ENCODE measurements around the gene SNCA.

The SNCA gene

DNA sequence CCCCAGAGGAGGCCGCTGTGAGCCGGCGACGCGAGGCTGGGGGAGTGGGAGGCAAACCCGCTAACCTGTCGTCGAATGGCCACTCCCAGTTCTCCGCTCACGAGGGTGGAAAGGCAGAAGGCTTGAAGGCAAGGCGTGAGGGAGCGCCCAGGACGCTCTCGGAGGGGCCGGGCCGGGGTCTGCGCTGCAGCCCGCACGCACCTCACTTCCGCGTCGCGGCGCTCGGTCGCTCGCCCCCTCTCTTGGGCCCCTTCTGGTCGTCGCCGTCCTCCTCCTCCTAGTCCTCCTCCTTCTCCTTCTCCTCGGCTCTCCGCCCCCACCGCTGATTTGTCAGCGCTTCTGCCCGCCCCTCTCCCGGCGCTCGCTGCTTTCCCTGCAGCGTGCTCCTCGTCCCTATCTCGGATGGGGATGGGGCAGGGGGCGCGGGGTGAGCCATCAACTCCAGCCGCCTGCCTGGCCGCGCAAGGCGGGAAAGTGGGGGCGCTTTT, at the start of gene SNCA:
Gene SNCA, minus strand, starts transcription at position 265 of the 488 bp plus-strand sequence. CDS start 1,494 bp downstream, outside the sequence.
- DNase-seq (ENCODE audit: low read depth in 2 of 2): peak in 1 of 2 donors; percentile 9

DNA sequence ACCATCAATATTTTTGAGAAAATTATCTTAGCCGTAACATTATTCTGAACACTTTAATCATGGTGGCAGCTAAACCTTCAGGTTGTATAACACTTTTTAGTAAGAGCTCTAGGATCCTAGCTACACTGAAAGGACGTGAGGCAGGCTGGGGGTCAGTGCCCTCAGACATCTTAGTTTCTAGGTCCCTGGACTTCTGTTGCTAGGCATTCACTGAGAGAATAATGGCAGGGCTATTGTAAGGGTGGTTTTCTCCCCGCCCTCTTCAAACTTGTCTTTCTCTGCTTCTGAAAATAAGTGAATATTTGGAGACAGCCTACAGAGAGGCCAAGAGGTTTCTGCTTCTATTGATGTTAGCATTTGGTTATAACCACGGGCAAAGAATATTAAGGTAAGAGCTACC, 42.3 kb upstream of the SNCA start:
- DNase-seq (ENCODE audit: low read depth in 2 of 2): no peak

DNA sequence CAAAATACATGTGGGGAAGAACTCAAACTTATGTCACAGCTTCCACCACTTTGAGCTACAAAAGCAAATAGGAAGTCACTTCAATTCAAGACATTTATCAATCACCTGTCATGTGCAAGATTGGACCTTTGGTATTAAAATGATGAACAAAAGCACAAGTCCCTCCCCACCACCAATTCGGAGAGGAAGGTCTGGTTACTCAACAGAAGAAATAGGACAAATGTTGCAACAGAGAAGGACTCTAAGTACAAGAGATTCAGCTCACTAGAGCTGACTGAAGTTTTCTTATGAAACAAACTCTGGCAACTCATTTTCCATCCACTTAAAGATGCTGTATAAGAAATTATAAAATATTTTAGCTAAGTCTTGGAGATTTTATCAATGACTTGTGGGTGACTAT, 41.6 kb upstream of the SNCA start:
- no peak for DNase-seq (ENCODE audit: low read depth in 2 of 2)

DNA sequence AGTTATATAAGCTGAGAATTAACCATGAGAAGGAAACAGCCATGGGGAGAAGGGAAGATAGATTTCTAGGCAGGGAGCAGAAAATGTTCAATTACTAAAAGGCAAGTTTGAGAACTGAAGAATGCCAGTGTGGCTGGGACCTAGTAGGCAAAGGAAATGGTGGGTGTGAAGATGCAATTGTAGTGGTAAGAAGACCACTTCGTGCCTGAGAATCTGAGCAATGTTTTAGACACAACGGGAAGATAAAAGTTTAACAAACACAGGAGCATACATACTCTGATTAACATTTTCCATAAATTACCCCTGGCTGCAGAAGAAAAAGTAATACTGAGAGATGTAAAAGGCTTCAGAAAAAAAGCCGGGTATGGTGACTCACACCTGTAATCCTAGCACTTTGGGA, 39.6 kb upstream of the SNCA start:
- DNase-seq (ENCODE audit: low read depth in 2 of 2): no peak

DNA sequence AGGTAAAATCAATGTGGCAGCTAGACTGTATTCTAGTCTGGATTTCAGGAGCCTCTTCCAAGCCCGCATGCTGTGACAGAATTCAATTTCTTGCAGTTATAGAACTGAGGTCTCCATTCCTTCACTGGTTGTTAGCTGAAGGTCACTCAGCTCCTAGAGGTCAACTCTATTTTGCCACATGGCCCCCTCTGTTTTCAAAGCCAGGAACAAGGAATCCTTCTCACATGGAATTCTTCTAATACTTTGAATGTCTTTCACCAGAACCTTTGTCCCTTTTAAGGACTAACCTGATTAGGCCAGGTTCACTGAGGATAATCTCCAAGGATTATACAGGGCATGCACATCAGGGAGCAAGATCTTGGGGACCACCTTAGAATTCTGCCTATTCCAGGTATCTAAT, 34.2 kb upstream of the SNCA start:
- no peak for DNase-seq (ENCODE audit: low read depth in 2 of 2)

DNA sequence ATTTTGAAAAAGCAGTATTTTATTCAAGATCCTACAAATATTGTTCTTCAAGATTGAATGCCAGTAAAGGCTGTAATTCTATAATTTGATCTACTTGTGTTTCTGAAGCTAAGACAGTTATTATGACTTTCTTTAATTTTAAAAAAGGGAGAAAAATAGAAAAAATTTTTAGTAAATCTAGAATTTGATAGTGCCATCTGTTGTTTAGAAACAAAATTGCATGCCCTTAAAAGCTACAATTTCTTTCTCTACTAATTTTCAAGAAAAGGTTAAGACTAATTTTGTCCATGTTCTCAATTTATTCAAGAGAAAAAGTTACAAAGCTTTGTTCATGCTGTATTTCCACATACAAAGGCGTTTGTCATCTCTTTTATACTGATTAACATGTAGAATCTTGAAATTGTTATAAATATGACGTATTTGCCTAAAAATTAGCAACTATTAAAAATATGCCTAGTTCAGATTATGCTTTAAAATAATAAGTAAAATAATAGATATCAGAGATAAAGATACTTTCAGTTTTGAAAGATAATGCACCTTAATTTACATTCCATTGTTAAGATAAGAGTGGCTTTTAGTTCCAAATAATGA, 32.1 kb upstream of the SNCA start:
- DNase-seq (ENCODE audit: low read depth in 2 of 2): no peak

DNA sequence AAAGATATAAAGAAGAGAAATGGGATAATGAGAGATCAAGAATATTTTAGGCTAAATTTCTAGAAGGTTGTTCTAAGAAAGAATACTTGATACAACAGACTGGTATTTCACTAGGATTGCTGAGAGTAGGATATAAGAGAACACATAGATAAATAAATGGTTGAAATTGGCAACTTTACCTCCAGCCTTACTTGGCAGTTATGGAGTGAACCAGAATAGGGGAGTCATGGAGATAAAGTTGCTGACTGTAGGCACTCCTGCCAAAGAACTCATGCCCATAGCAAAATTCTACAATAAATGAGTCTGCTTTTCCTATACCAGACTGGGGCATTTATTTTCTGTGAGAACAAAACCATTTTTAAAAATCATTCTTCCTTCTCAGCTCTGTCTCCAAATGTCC, 31.3 kb upstream of the SNCA start:
- DNase-seq (ENCODE audit: low read depth in 2 of 2): no peak

DNA sequence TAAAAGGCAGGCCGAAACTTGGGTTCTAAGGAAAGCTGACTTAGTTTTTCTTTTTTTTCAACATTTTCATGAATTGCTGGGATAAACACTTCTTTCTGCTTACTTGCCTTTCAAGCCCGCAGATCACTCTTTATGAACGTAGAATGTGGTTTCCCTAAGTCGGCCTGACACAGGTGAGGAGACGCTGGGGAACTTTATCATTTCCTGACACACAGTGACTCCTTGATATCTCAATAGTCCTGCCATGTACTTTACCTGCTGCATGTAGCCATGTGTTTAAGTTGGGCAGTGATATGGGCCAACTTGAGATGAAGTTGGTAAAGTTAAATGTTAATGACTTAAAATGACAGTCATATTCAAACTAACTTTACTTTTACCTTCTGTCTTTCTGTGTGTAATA, 26.6 kb upstream of the SNCA start:
- no peak for DNase-seq (ENCODE audit: low read depth in 2 of 2)

DNA sequence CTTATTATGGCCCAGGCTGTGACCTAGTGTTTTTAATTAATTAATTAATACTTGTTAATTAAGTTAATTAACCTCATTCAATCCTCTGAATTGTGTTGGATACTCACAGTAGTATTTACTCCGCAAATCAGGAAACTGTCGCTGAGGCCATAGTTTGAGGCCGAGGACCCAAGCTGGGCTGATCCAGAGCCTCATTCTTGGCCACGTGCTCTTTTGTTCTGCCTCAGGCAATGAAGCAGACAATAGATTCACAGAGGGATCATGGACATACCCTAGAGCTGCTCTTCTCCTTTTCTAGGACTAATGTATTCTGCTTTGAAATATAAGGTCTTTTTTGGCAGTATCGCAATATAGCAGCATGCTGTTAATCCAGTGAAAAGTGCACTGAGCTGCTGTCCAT, 24.0 kb upstream of the SNCA start:
- no peak for DNase-seq (ENCODE audit: low read depth in 2 of 2)

DNA sequence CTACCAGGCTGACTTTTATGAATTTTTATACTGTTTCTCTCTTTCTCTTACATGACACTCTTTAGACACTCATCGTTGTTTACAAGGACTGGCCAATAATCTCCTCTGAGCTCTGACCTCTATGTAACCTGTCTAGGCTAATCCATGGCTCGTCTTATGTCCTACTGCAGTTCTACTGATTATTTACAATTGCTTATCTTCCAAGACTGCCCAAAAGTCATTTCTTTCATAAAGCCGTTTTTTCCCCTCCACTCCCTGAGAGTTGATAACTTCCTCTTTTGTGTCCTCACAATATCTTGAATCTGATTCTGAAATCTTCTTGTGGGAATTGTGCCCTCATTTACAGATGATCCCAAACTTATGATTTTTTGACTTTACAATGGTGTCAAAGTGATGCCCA, 18.3 kb upstream of the SNCA start:
- no peak for DNase-seq (ENCODE audit: low read depth in 2 of 2)

DNA sequence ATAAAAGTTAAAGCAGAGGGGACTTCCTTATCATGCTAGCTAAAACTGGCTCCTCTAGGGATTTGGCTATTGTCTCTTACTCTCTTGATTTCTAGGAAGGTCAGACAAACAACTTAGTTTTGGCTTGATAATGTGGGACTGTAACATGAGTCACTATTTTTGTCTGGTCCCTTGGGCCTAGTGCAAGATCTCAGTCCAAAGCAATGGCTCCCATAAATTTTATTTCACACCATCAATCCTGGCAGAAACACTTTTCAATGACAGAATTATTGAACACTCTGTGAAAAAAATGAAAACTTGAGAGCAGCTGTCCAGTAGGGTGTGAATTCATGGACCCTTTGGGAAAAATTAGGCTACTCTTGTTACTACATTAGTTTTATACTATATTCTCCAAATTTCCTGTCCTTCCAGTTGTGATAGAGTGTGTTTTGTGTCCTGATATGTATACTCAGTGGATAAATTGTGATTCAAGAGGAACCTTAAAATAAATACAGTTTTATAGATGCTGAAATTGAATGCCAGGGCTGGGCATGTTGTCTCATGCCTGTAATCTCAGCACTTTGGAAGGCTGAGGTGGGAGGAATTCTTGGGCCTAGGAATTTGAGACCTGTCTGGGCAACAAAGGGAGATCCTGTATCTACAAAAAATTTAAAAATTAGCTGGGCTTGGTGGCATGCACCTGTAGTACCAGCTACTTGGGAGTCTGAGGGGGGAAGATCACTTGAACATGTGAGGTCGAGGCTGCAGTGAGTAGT, 10.8 kb upstream of the SNCA start:
- DNase-seq (ENCODE audit: low read depth in 2 of 2): no peak

DNA sequence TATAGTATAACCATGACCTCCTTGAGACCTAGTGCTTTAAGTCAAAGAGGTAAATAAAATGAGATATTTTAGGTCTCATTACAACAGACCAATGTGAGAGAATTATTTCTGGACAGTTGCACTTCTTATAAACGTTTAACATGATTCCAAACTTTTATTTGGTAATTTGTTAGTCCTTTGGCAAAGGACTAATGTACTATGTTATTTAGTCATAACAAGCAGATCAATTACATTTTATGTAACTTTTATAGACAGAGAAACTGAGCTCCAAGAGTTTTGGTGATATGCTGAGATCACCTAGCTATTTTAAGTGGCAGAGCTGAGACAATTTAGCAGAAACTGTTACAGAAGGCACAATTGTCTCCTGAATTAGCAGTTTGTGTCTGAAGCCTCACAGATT, 2.6 kb upstream of the SNCA start:
- no peak for DNase-seq (ENCODE audit: low read depth in 2 of 2)

DNA sequence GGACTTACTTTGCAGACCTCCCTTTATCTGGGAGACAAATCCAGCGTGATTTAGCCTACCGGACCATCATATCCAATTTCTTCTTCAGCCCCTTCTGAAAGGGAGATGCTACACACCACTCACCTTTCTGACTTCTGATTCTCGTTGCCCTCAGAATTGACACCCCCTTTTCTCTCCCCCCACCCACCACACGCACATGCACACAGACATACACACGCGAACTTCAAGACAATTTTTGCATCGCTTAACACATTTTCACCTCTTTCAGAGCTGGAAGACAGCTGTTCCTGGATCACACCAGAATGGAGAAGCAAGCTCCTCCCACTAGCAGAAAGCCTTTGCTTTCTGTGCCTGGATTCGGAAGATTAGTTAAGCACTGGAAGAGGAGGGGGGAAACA, 1.0 kb upstream of the SNCA start:
- DNase-seq (ENCODE audit: low read depth in 2 of 2): no peak

DNA sequence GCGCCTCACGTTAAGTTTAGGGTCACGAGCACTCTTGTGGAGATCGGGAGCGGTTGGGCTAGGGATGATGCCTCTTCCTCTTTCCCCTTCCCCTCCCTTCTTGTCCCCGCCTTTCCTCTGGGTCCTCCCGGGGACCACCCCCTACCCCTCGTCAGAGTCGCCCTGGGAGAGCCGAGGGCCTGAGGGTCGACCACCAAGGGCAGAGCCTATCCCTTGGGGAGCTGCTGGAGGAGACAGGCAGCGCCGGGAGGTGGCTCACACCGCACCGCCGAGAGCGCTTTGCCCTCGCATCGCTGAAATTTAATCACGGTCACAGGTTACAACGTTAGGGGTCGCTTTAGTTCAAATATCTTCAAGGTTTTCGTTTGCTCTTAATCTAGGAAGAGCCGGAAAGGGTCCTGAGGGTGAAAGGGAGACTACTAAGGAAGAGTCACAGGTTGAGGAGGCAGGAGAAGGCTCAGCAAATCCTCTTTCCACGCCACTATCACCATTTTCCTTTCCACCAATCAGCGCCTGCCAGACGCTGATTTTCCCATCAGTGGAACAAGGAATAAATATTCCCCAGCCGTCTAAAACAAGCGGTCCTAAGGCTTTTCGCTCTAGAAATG, 528 bp upstream of the SNCA start:
- no peak for DNase-seq (ENCODE audit: low read depth in 2 of 2)

DNA sequence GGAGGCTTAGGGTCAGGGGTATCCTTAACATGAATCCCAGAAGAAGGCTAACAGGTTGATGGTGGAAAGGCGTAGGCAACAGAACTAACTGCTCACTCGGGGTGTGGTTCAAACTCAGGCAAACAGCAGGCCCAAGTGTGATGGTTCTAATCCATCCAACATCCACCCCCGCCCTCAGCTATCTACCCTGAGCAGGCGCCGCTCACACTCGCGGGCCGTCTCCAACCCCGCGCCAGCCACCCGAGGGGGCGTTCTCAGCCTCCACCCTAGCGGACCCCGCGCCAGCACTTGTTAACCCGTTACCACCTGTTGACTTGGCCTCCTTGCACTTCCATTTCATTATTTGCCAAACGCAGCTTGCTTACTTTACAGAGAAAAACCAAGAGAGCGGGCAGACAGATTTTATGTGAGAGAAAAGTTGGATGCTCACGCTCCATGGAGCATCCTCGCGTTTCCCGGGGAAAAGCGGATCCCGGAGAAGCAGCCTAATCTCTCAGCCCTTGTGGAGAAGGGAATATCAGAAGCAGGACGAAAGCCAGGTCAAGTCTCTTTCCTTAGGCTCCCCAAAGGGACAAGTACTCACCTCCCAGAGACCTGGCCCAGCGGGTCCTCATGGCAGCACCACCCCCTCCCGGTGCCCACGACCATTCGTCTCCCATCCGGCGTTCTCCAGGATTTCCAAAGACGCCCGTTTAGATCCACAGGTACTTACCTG, 773 bp downstream of the SNCA start:
- DNase-seq (ENCODE audit: low read depth in 2 of 2): no peak

DNA sequence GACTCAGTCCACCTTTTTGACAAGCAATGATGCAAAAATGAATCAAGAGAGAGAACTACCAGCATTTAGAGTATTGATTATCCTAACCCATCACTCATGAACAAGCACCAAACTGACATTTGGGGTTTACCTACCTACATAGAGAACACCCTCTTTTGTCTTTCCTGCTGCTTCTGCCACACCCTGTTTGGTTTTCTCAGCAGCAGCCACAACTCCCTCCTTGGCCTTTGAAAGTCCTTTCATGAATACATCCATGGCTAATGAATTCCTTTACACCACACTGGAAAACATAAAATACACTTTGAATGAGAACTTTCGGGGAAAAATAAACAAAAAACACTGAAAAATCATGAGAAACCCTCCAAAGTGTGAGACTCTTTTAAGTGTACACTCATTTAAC, 1.5 kb downstream of the SNCA start:
- DNase-seq (ENCODE audit: low read depth in 2 of 2): no peak

DNA sequence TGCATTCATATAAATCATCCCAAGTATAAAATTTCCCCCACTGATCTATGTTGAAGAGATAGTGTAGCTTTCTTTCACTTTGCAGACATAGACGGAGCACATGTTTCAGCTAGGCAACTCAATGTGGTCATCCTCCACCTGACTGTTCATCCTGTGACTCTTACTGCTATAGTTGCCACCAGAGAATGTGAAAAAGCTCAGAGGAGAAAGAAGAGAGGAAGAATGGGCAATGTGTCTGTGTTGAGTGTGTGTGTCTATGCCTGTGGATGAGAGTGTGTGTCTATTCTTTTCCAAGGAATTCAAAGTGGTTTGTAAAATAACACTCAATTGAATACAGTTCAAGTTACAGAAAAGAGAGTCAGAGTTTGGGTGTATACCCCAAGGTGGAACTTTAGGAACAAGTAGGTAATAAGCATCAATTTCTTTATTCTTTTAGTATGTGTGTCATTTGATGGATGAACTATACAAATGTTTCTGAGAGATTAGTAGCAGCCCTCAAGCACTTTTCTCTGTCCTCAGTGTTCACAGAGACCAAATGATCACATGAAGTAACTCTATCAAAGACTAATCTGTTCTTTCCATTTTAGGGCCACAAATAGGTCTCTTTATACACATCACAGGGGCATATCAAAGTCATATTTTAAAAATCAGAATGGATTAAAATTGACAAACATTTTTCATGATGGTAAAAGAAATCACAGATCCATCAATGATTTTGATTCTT, 2.3 kb downstream of the SNCA start:
- DNase-seq (ENCODE audit: low read depth in 2 of 2): no peak

DNA sequence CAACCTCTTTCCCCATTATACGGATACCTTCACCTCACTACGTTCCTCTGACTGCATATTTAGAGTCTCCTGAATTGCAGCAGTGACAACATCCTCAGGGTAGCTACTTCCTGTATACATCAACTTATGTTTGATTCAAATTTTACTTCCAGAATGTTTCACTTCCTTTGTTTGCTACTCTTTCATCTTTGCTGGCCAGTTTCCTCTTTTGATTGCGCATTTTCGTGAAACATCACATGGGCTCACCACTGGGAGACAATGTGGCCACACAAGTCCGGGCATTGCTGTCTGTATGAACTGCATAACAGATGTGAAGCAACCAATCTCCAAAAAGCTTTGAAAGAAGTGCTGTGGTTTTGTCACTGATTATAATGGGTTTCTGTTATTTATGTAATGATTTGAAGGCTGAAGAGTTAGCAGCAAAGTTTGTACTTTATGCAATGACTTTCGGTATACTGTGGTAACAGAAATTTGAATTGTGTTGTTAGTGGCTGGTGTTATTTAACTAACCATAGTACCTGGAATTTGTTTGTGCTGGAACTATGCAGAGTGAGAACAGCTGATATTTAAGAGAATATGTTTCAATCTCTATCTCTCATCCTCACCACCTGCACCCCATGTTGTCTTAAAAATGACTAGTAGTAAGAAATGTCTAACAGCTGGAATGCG, 7.4 kb downstream of the SNCA start:
- peak in 1 of 2 donors; percentile 13 for DNase-seq (ENCODE audit: low read depth in 2 of 2)

DNA sequence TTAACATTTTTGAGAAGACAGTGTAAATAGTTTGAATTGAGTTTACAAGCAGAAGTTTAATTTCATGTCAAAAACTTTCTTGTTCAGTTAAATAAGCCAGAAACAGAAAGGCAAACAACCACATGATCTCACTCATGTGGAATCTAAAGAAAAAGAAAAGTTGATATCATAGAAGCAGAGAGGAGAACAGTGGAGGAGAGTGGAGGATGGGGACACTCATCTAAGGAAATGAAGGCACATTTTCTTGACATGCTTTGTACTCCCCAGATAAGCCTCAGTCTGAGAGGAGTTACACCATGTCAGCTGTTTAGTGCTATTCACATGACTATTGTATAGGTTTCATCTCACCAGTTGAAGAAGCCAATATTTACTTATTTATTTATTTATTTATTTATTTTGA, 13.5 kb downstream of the SNCA start:
- DNase-seq (ENCODE audit: low read depth in 2 of 2): no peak

DNA sequence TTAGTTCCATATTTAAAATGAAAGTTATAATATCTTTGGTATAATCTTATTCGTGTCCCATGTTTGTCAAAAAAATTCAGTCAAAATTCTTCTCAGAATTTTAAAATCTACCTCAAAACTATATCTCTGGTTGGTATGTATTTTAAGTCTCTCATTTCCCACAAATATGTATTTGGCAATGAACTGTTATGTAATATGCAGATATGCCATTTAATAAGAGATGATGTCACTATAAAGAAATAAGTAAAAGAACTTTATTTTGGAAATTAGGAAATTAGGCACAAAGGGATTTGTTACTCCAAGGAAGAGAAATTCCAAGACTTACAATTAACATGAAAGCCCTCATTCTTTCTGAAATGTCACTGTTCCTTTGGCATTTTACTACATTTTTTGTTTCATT, 15.3 kb downstream of the SNCA start:
- no peak for DNase-seq (ENCODE audit: low read depth in 2 of 2)

DNA sequence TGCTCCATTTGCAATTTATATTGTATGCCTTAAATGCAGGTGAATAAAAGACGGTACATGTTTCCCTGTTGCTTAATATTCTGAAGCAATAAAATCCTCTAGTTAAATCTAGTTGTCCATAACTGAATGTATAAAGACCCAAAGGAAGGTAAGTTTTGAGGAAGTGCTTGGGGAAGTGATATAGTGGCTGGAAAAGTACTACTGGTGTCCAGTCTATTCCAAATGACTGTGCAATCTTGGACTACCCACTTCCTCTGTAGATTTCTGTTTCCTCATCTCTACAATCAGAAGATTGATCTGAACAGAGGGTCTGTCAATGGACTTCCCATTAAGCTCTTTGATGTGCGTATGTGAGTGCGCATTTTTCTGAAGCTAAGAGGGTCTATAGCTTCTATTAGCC, 17.0 kb downstream of the SNCA start:
- DNase-seq (ENCODE audit: low read depth in 2 of 2): no peak
